Cortex of kidney (tissue), 1 donor: Measurements from ENCODE around the gene GRID2.

Source experiments
- DNase-seq: peaks from one replicate; lab custom pipeline; 2025; lab: John Stamatoyannopoulos, UW

Gene GRID2

DNA sequence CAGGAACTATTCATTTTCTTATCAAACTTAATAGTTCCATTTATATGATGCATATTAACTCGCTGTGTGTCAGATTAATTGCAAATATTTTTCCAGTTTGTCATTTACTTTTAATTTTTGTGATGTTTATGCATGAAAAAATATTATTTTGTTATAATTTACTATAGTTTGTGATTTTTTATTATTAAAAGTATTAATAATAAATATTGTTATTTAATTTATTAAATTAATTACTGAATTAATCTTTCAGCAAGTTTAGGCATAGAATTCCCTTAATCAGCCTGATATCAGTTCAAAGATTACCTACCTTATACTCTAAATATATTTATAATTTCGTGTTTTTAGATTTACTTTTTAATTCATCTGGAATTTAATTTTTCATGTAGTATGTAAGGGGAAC is 1509.3 kb downstream of the GRID2 start:
- DNase-seq = no peak

DNA sequence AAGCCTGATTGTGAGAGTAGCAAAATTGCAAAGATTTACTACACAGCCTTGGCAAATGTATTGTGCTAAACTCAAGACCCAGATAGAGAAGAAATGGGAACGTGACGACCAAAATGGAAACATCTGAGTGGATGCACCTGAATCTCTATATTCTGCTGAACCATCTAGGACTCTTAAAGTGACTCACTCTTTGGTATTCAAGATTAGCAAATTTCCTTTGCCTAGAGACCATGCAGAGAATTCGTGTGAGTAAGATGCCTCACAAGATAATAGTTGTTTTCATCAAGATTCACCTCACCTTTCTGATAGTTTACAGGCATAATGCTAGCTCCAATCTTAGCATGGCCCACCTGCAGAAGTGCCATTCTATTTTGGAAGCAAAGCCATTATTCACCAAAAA is 1510.4 kb downstream of the GRID2 start:
- DNase-seq = no peak

DNA sequence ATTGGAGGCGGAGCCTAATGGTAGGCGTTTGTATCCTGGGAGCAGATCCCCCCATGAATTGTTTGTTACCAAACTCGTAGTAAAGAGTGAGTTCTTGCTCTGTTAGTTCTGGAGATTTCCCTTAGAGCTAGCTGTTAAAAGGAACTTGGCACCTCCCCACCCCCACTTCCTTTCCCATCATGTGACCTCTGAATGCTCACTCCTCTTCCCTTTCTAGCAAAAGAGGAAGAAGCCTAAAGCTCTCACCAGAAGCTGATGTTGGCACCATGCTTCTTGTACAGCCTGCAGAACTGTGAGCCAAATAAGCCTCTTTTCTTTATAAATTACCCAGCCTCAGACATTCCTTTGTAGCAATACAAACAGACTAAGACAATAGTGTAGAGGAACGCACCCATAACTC is 1511.0 kb downstream of the GRID2 start:
- DNase-seq = no peak
